Left renal pelvis (tissue), 4 donors: ENCODE data around the gene TEPSIN. TPM values are rescaled to one million over a fixed set of nuclear protein-coding genes. Genes with fewer than 3 reads are reported as not detected.

Experiments
- DNase-seq, 4 donors: peaks; one replicate each; pipeline ENCODE4 v3.0.0-alpha.2; 2013; ENCODE audit warnings: low read depth in 4 of 4, low spot score in 3 of 4
- polyA plus RNA-seq, 4 donors: library from polyadenylated mRNA; unstranded; fragments of 120-200 nt; gene quantifications; one replicate each; pipeline ENCODE4 v1.2.1, GENCODE V29; 2013; ENCODE audit not compliant: insufficient read length in 4 of 4

The TEPSIN gene
- polyA plus RNA-seq, 4 donors, result 12.0 to 33.0 (median 14.7) TPM

GRCh38 chr17:81200695-81201580 is 37.9 kb downstream of the TEPSIN start:
- DNase-seq, result no peak

- no peak for DNase-seq
Observed at GRCh38 chr17:81200201-81200600, 38.7 kb downstream of the TEPSIN start.

GRCh38 chr17:81199482-81199830 is 39.4 kb downstream of the TEPSIN start:
- DNase-seq, result no peak

GRCh38 chr17:81198826-81199481 is 39.9 kb downstream of the TEPSIN start:
- DNase-seq, result no peak

- DNase-seq, result no peak
Observed at GRCh38 chr17:81197831-81198490, 40.9 kb downstream of the TEPSIN start.

GRCh38 chr17:81197409-81197795 is 41.5 kb downstream of the TEPSIN start:
- DNase-seq, result no peak

GRCh38 chr17:81196505-81197408 is 42.1 kb downstream of the TEPSIN start:
- DNase-seq, result no peak

- DNase-seq, result no peak
Observed at GRCh38 chr17:81195941-81196495, 42.8 kb downstream of the TEPSIN start.

GRCh38 chr17:81194941-81195901 is 43.6 kb downstream of the TEPSIN start:
- DNase-seq, result no peak

GRCh38 chr17:81194225-81194760 is 44.6 kb downstream of the TEPSIN start:
- DNase-seq, result no peak

GRCh38 chr17:81193470-81194224 is 45.2 kb downstream of the TEPSIN start:
- DNase-seq, result no peak

- DNase-seq, result no peak
Observed at GRCh38 chr17:81193051-81193410, 45.8 kb downstream of the TEPSIN start.

- DNase-seq, result no peak
Observed at GRCh38 chr17:81192386-81193050, 46.3 kb downstream of the TEPSIN start.

- no peak for DNase-seq
Observed at GRCh38 chr17:81191646-81192045, 47.2 kb downstream of the TEPSIN start.

- DNase-seq, result no peak
Observed at GRCh38 chr17:81191116-81191515, 47.7 kb downstream of the TEPSIN start.

GRCh38 chr17:81190591-81190990 is 48.3 kb downstream of the TEPSIN start:
- no peak for DNase-seq

GRCh38 chr17:81189670-81190530 is 49.0 kb downstream of the TEPSIN start:
- no peak for DNase-seq
